ENCODE measurements around the gene TMEM240.

DNA sequence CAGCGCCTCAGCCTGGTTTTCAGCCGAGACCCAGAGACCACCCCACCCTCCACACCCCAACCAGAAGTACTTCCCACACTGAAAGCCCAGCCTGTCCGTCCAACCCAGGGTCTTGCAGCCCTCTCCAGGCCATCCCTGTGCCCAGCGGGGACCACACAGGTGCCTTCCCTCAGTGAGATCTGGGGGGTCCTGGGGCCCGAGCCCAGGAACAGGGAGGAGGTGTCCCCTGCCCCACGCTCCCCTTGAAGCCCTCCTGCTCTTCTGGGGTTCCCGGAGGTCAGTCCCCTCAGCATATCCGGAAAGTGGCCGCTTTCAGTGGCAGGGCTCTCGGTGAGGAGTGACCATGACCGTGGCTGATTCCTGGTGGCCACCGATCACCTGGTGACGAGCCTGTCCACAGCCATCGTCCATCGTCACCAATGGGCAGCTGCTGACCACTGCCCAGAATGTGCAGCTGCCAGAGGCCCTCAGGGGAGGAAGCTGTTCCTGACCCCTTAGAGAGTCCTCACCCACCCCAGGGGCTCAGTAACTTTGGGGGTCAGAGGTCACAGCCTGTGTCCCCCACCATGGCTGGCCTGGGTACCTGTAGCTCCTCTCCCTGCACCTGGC is 3.4 kb downstream of the TMEM240 start:
- TF ChIP-seq POLR2A (IDR thresholded peaks at IDR 0.05), result no peak
- TF ChIP-seq, protein P1, sequence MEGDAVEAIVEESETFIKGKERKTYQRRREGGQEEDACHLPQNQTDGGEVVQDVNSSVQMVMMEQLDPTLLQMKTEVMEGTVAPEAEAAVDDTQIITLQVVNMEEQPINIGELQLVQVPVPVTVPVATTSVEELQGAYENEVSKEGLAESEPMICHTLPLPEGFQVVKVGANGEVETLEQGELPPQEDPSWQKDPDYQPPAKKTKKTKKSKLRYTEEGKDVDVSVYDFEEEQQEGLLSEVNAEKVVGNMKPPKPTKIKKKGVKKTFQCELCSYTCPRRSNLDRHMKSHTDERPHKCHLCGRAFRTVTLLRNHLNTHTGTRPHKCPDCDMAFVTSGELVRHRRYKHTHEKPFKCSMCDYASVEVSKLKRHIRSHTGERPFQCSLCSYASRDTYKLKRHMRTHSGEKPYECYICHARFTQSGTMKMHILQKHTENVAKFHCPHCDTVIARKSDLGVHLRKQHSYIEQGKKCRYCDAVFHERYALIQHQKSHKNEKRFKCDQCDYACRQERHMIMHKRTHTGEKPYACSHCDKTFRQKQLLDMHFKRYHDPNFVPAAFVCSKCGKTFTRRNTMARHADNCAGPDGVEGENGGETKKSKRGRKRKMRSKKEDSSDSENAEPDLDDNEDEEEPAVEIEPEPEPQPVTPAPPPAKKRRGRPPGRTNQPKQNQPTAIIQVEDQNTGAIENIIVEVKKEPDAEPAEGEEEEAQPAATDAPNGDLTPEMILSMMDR (IDR thresholded peaks at IDR 0.05 in 8 of 11, conservative IDR thresholded peaks at IDR 0.05 in 3 of 11), result no peak

Data from spleen (tissue), 7 donors.